GM18517 (cell line): ENCODE data around the gene NDUFS8.

Experiments
- ATAC-seq: cut with Tn5 transposase; IDR thresholded peaks from one replicate; pipeline ENCODE4 v1.9.1; 2021; ENCODE audit warnings: mild to moderate bottlenecking, moderate library complexity; ENCODE audit not compliant: unreplicated experiment

Gene NDUFS8

GRCh38 chr11:68048681-68049508 is 18.4 kb downstream of the NDUFS8 start:
- ATAC-seq, result no peak

- ATAC-seq, result no peak
Measured at GRCh38 chr11:68049509-68050370, 19.3 kb downstream of the NDUFS8 start.

DNA sequence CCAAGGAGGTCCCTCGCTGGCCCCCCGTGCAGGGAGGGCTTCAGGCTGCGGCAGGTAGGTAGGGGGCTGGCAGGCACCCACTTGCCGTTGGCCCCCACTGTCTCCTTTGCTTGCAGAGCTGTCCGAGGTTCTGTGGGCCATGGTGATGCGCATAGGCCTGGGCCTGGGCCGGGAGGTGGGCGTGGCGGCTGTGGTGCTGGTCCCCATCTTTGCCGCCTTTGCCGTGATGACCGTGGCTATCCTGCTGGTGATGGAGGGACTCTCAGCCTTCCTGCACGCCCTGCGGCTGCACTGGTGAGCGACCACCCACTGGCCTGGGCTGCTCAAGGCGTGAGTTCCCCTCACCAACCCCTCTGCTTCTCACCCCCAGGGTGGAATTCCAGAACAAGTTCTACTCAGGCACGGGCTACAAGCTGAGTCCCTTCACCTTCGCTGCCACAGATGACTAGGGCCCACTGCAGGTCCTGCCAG is 19.9 kb downstream of the NDUFS8 start:
- ATAC-seq, result no peak

GRCh38 chr11:68051191-68052136 is 21.0 kb downstream of the NDUFS8 start:
- no peak for ATAC-seq

DNA sequence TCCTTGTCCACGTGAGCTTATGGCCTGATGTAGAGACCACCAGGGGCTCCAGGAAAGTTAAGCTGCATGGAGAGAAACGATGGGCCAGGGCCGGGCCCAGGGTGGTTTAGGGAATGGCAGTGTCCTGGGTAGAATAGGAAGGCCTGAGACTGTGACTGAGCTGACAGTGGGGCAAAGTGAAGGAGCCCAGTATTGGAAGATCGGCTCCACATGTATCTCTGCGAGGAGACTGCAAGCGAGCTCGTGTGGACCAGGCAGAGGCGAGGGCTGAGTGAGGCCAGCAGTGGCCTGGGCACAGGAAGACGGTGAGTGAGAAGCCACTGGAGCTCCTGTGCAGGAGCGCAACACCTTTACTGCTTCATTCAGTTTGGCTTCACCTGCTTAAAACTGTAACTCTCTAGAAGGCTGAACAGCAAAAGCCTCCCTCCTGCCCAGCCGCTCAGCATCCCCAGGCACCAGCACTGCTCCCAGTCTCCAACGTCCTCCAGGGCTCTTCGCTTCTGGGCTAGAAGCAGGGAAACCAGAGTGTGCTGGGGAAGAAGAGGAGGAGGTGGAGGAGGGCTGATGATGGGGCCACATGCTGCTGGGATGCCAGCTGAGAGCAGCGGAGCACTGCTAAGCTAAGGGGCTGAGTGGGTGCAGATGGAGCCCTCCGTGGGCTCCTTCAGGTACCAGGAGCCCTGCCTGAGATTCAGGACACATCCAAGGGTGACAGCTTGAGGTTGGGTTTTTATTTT is 21.8 kb downstream of the NDUFS8 start:
- ATAC-seq, result no peak

DNA sequence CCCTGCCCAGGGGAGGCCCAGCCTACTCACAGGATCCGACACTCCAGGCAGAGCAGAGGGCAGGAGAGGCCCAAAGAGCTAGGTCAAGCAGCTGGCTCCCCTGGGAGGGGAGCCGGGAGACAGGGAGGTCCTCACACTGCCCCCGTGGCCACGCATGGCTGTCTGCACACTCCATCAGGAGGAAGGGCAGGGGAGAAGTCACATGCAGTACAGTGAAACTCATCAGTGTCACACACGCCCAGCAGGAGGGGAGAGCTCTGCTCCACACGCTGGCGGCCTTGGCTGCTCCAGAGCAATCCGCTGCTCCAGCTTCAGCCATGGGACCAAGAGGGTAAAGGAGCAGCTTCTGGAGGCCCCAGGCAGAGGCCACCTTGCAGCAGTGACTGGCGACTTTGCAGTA is 22.6 kb downstream of the NDUFS8 start:
- ATAC-seq, result no peak

DNA sequence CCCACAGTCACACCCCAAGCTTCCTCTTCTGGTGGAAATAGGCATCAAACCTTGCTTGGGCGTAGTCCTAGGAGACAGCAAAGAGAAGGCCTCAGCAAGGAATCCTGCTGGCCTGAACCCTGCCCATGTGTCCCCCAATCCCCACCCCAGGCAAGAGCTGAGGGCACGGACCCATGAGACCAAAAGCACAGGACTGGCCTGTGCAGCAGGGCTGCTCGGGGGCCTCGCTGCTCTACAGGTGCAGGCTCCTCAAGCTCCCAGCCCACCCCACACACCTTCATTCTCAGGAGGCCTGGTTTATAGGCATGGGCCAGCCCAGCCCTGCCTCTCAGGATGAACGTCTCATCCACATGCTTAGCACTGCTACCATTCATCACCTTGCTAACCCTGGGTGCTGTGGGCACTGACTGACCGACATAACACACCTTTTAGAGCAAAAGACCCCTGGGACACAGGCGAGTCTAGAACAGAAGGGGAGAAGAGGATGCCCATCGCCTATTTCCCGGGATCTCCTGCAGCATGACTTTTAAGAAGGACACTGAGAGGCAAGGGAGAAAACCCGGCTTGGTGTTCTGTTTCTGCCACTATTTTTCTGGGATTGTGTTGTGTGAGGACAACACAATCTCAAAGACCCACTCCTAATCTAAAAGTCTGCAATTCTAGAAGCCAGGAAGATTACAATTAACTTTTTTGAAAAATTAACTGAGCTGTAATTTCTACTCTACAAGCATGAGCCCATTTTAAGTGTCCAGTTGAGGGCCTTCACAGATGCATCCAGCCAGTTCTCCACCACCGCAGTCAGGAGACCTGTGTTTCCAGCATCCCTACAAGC is 23.7 kb downstream of the NDUFS8 start:
- no peak for ATAC-seq

DNA sequence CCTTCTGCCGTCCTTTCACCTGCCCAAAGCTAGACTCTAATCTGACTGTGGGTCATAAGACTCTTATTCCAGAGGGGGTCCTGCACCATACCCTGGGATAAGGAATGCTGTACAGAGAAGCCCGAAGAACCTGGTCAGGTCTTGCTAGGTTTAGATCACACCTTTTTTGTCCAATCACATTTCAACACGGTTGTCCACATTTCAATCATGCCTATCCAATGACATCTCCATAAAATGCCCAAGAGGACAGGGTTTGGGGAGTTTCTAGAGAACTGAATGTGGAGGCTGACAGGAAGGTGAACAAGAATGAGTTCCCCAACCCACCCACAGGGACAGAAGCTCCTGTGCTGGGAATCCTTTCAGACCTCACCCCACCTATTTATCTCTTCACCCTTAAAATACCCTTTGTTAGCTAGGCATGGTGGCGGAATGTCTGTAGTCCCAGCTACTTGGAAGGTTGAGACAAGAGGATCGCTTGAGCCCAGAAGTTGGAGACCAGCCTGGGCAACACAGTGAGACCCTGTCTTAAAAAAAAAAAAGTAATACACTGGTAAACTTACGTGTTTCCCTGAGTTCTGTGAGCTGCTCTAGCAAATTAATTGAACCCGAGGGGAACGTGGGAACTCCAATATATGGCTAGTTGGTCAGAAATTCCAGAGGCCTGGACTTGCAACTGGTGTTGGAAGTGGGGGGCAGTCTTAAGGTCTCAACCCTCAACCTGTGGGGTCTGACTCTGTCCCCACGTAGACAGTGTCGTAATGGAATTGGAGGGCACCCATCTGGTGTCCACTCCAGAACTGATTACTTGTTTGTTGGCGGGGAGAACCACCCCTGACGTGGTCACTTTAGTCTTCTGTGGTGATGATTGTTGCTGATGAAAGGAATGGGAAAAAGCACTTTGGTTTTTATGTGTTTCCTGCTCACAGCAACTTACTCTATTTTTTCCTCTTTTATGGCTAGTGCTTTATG is 26.1 kb downstream of the NDUFS8 start:
- ATAC-seq, result no peak

DNA sequence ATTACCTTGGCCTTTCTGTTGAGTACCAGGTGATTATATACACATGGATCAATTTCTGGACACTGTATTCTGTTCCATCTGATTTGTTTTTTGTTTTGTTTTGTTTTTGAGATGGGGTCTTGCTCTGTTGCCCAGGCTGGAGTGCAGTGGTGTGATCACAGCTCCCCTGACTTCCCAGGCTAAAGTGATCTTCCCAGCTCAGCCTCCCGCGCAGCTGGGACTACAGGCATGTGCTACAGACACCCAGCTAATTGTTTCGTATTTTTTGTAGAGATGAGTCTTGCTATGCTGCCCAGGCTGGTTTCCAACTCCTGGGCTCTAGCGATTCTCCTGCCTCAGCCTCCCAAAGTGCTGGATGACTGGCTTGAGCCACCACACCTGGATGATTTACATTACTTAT is 27.3 kb downstream of the NDUFS8 start:
- ATAC-seq, result no peak

DNA sequence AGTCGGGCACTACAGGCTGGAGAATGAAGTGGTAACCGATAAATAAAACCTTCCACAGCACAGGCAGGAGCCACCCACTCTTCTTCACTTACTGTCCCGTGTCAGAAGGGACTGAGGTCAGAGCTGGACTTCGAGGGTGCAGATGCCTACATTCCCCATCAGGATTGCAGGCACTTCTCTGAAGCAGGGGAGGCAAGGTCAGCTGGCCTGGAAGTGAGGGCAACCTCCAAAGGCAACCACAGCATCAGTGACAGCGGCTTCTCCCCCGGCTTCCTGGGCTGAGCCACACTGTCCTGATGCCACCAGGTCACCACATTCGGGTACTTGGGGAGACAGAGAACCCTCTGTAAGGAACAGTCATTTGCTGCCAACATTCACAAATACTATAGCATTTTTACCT is 31.0 kb downstream of the NDUFS8 start:
- ATAC-seq, result no peak

GRCh38 chr11:68064926-68065325 is 34.4 kb downstream of the NDUFS8 start:
- ATAC-seq, result no peak

GRCh38 chr11:68065841-68066240 is 35.4 kb downstream of the NDUFS8 start:
- no peak for ATAC-seq

DNA sequence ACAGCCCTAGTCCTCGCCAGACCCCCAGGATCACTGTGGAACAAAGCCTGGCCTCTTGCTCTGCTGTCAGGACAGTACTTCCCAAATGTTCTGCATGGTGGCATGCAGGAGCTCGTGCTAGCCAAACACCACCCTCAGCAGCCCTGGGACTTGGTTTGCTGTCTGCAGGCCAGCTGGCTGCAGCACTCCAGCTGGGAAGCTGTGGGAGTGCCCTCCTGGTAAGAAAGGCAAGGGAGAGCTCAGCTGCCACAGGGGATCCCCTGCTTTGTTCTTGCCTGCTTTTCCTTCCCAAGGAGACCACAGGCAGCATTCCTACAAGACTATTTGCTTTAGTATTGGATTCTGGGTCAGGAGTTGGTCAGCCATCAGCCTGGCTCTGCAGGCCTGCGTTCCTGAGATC is 36.3 kb downstream of the NDUFS8 start:
- no peak for ATAC-seq

DNA sequence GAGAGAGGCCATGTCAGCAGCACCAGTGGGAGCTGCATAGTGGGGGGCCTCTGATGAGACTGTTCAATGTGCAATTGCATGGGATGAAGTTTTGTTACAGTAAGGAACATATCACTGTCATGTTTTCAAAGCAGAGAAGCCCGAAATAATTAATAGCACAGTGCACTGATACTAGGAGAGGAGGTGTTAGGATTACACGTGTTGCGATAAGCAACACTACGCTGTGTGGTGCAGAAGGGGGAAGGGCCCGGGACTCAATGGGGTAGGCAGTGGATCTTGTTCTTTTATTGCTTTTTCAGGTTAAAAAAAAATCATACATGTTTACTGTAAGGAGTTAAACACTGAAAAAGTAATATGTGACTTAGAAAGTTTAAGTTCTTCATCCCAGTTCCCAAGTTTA is 37.5 kb downstream of the NDUFS8 start:
- no peak for ATAC-seq

DNA sequence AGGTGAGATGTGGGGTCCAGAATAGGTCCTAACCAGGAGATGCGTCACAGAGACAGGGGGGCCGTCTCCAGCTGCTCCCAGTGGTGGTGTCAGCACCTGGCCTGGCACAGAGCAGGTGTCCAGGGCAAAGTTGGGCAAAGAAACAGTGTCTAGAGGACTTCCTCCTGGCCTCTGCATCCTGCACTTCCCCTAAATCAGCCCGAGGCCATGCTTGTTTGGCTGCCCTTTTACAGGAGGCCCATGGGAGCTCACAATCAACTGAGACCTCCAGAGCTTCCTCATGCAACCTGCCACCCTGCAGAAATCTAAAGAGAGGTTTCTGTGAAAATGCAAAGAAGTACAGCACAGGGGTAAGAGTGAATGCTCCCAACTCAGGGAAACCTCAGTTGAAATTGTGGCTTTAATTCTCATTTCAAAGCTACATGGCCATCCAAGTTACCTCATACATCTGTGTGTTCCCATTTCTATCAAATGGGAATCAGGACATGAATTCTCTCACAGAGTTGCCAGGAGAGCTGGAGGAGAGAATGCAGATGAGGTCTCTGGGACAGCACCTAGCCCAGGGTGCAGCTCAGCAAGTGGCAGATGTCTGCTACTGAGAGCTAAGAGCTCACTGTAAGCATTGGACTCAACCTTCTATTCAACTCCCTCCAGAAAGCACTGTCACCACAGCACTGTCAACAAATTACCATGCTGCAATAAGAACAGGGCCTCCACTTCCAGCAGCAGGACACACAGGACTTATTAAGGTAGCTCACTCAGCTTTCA is 41.0 kb downstream of the NDUFS8 start:
- no peak for ATAC-seq

GRCh38 chr11:68074584-68075352 is 44.3 kb downstream of the NDUFS8 start:
- no peak for ATAC-seq
